NOMO-1 treated with DMSO at 0.1 percent for 48 hours (cell line): ENCODE results near the gene PGM5.

Experiments
- DNase-seq: peaks from one replicate; lab custom pipeline; 2025; ENCODE audit not compliant: unreplicated experiment; lab: John Stamatoyannopoulos, UW

Gene PGM5

DNA sequence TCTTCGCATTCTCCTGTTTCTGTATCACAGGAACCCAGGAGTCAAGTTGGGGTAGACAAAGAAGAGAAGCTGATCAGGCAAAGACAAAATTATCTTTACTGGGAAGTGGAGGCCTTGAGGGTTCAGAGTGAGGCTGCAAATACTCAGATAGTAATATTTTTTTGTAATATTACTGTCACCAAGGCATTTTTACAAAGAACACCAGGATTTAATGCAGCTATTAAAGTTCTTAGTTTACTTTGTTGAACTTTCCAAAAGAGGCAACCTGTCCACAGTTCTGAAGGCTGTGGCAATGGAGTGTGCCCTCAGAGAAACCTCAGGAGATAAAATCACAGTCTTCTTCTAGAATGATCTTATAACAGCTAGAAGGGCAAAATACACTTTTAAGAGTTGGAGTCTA is 74.9 kb downstream of the PGM5 start:
- no peak for DNase-seq

DNA sequence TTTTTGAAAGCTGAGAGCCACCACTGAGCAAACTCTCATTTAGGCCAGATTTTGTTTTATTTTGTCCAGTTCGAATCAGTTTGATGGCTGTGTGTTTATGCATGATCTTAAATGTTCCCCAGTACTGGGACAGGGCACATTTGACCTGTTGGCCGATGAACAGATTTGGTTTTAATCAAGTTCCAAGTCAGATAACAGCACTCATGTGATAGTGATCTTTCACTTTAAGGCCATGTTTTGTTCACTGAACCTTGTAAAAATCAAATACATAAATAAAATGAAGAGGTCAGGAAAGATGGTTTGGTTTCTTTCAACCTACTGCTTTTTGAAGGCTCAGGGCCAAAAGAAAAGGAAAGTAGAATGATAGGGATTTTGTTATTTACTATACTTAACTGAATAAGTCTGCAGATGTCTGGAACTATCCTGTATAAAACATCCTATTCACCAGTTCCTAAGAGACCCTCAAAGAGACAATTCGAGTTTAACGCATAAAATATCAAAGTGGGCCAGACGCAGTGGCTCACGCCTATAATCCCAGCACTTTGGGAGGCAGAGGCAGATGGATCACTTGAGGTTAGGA is 77.2 kb downstream of the PGM5 start:
- DNase-seq = no peak

DNA sequence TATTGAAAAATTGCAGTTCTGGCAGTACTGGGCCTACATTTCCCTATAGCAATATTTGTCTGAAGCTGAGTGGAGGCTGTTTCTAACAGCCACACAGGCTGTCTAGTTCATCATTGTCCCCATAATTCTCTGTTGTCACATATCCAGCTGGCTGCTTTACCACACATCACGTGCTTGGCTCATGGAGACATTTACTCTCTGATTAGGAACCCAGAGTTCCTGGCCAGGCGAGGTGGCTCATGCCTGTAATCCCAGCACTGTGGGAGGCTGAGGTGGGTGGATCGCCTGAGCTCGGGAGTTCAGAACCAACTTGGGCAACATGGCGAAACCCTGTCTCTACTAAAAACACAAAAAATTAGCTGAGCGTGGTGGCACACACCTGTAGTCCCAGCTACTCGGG is 81.4 kb downstream of the PGM5 start:
- no peak for DNase-seq

DNA sequence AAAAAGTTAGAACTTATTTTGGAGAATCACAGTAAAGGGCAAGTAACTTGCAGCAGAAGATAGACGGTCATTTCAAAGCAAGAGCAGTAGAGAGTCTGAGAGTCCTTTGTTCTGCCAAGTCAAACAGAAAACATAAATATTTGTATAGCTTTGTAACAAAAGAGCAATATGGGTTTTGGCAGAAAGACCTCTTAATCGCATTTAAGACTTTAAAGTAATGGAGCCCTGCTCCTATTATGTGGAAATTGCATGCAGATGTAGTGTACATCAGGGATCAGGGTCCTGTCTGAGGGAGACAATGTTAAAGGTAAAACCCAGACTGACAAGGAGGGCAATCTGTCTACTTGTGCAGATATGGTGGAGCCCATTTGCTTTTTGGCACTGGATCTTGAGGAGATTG is 87.2 kb downstream of the PGM5 start:
- no peak for DNase-seq

DNA sequence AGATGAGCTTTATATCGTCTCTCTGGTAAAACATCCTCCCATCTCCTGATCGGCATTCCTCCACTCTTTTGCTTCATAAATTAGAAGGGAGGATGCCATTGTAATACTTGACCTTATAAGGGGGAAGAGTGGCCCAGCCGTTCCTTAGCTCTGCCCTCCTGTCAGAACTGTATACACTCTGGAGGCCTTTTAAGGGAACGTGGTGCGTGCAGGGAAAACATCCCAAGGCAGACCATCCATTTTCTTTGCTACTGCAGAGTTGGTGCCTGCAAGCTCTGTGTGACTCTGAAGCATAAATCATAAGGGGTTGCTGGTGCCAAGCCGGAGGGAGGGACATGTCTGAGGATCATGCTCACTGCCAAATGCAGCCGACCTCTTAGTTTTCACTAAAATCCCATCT is 90.4 kb downstream of the PGM5 start:
- no peak for DNase-seq

DNA sequence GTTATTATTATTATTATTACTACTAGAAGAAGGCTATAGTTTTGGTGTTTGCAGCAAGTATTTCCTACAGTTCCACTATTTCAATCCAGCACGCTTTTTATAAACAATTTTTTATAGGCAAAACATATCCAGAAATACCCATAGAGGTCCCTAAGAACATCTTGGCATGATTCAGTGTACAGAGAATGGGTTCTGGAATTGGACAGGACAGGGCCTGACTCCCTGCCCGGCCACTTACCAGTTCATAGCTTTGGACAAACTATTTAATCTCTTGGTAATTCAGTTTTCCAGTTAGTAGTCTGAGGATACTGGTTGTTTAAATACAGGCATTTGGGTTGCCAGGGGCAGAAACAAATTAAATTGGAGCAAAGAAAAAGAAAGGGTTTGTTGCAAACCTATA is 91.2 kb downstream of the PGM5 start:
- DNase-seq = no peak

DNA sequence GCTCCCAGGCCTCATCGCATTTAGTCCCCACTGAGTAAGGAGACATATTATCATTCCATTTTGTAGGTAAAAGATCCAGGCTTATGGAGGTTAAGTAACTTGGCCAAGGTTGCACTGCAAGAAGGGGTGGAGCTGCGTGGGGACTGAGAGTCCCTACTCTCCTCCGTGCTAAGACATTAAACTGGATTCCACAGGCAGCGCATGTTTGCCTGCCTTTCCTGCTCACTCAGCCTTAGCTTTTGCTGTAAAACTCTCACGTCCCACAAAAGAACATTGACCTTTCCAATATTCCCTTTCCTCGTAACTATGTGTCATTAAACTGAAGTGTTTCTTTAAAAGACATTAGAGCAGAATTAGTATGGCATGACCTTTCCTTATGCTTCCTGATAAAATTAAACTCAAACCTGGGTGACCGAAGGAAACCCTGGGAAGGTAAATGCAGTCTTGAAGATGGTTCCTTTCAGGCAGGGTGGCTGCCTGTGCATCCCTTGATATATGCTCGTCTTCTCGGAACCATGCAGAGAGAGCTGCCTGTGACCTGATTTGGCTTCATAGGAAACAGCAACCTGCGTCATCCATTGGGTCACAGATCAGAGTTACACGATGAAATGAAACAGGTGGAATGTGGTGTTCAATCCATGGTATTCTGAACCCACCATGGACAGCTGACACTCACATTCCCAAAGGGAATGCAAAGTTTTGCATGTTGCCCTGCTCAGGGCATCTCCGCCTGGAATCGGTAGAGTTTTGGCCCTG is 98.3 kb downstream of the PGM5 start:
- DNase-seq = no peak

DNA sequence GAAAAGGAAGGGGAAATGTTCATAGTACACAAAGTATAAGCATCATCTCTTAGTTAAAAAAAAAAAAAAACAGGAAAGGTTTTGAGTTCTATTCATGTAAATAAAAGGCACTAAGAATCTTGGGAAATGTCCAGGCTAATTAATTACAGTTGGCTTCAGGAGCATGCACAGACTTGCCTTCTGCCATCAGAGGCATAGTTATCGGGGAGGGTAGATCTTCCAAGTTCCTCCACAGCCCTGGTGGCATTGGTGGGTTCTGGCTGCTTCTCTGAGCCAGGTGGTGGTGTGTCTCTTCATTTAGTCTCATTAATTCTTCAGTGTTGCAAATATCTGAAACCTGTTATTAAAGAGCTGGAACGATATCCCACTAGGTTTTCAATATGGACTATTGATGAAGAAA is 99.0 kb downstream of the PGM5 start:
- DNase-seq = no peak

DNA sequence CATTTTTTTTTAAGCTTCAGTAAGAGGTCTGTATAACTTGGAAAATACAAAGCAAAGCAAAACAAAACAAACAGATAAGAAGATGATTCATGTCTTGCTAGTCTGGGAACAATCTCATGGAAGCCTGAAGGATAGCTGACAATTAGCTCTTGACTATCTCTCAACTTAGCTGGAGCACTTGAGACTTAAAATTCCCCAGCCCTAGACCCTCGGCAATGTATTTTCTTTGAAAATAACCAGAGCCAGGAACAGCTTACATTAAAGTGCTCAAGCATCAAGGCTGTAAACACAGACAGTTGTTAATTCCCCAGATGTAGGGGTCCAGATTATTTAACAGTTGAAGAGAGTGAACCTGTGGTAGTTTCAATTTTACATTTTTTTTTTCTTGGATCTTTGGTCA is 101.4 kb downstream of the PGM5 start:
- no peak for DNase-seq

DNA sequence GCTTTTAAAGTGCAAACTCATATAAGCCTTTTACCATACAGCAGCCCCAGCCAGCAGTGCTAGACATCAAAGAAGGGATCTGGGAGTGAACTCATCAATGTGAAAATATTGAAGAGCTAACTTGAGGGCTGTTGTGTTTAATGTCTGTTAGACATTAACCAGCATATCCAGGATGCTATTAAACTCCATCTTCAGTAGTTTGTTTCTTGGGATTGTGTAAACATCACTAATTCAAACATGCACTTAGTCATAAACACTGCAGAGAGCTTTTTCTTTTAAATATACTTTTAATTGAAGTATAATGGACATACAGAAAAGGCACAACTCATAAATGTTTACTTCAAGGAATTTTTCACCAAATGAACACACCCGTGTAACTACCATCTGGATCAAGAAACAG is 102.5 kb downstream of the PGM5 start:
- DNase-seq = no peak

DNA sequence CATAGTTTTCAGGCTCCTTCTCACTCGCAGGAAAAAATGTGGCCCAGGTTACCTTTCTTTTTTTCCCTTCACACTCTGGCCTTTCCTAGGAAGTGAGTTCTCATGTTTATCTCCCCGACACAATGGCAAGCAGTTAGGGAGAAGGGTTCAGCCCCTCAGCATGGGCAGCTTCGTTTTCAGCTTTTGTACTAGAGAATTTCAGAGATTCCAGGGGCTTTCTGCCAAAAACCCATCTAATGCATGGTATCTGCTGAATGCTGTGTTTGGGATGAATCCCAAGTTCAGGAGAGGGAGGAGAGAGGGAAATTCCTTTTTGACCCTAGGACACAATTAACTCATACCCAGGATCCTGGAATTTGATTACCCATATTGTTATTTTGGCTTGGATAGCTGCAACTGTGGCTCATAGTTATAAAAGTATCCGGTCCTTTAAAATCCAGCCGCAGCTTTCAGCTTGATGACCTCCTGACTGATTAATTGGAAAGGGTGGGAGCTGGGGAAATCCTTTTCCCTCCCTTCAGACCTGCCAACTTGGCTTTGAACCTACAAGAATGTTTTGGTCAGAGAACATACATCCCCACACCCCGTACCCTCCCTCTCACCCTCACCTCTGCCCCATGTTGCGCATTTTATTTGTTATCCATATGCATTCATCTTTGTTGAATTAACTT is 105.8 kb downstream of the PGM5 start:
- DNase-seq = no peak

DNA sequence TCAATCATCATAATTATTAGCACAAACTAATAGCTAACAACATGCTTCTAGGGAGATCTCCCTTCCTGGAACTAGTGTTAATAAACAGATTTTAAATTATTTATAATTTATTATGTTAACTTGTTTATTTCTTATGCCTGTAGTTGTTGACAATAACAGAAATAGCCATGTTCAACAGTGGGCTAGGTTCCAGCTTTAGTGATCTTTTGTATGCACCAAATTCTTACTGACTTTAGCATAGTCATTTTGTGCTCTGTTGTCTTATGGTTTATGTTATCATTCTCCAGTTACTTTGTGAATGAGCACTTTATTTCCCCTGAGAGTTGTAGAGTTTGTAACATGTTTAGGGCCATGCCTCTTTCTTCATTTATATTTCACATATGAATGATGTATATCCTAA is 113.7 kb downstream of the PGM5 start:
- no peak for DNase-seq

DNA sequence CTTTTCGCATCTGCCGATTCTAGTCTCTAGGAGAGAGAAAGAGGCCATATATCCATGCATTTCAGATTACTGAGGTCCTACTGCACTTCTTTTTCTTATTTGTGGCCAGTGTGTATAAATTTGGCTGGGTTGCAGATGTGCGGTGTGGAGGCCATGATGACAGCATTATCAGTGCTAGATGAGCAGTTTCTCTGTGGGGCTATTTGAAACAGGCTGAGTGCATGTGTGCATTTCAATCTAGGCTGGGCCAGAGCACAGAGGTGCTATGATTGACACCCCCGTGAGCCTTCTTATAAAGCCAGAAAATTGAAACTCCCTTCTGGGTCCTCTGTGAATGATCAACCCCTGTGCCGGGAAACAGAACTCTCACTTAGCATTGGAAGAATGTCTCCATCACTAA is 114.2 kb downstream of the PGM5 start:
- no peak for DNase-seq

DNA sequence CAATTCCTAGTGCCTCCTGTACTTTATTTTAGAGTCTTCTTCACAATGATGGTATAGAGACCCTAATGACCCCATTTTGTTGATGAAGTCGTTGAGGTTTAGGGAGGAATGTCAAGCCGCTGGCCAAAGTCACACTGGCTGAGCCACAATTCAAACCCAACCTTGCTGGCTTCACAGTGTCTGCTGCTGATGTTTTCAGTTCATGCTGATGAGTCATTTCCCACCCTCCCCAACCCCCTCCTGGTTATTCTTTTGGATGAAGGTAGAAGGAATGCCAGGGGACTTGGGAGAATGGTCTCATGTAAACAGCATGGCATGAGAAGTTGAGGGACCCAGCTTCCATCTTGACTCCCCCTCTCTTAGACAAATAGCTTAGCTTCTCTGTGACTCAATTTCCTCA is 115.7 kb downstream of the PGM5 start:
- DNase-seq = no peak

DNA sequence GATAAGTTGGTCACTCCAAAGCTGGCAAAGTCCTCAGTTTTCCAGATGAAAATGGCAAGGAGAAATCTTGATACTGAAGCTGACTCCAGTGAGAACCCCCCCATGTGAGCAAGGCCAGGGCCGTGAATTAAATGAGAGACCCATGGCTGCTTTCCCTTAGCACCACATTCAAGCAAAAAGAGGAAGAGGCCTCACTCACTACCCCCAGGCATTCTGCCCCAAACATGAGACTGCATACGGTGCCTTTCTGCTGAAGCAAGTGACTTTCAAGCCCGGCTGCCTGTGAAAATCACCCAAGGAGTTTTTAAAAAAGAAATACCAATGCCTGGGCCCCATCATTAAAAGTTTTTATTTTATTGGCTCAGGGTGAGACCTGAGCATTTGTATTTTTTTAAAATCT is 117.4 kb downstream of the PGM5 start:
- no peak for DNase-seq

DNA sequence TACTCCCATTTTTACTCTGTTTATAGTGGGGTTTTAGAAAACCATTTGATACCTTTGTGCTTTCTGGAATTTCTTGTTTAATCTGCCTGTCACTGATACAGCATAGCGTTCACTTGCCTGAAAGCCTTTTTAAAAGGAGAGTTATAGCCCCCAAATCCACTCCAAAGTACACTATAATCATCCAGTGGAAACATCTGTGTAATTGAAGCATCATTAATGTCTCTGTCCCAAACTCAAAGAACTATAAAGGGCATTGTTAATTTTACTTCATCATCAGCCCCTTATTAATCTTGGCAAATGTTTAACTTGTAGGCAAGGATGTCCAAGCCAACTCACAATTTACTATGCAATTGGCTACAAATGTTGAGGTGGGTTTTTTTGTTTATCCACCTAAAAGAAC is 120.0 kb downstream of the PGM5 start:
- no peak for DNase-seq

DNA sequence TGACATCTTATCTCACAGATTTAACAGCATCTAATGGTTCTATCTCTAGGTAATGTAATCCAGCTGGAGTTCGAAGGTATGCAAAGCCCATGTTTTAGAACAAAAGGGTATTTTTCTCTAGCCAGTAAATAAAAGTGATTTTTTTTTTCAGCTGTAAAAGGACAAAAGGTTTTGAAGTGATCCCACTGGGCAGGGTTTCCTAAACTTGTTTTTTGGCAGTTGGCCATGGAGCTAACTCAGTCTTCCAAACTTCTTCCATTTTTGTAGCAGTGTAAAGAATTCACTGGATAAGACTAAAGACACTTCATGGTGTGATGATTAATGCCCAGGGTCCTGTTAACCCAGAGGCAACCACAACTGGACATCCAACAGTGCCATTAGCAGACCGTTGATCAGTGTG is 120.4 kb downstream of the PGM5 start:
- no peak for DNase-seq

DNA sequence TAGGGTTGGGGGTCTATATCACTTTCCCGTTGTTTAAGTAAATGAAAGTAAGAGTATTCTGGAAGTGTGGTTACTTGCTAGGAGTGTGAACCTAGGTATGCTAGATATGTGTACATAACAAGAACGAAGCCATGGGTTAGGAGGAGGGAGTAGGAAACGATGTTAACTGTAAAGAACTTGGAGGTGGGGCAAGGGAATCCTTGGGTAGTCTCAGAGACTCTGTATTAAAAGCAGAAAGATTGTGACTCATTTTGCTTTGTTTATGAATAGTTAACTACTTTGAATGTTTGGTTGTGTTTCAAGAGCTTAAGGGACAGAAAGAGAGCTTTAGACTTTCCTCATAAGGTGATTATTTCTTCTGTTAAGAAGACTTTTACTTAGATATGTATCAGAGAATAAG is 124.4 kb downstream of the PGM5 start:
- no peak for DNase-seq

DNA sequence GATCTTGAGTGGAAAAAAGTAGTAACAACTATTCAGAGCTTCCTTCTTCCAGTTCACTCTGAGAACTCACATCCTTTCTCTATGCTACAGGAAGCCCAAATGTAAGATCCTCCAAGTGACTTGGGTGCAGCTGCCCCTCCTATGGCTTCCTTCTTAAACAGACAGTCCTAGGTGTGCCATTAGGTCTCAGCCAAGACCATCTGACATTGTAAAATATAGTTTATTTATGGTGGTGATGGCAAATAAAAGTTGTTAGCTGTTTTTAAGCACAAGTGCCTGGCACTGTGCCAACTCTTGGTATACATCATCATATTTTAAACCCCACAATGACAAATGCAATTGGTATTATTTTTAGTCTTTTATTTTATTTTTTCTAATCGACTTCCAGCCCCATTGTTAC is 126.1 kb downstream of the PGM5 start:
- DNase-seq = no peak

DNA sequence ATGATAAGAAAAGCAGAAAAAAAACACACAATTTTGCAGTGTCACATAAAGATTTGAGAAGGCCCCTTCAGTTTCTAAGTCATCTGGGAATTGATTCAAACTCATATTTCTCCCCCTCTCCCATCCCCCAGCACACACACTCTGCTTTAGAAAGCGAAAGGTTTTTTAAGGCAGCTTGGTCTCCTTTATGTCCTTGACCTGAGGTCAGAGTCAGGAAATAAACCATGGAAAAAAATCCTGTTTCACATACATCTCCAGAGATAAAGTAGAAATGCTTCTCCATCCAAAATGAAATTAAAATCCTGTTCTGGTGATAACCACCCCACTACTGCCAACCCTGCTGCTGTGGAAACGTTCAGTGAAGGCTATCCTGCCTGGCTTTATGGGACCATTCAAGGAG is 131.7 kb downstream of the PGM5 start:
- DNase-seq = no peak

DNA sequence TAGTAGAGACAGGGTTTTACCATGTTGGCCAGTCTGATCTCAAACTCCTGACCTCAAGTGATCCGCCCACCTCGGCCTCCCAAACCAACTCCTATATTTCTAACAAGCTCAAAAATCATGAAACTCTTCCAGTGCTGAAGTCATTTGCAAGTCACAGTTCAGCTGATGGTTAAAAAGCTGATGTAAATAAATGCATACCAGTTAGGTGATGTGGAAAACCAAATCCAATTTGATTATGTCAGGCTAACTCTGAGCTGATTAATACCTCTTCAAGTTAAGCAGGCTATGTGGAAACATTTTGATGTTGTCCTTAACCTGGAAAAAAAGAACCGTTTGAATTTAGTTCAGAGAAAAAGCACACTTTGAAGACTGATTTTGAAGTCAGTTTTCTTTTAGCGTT is 133.2 kb downstream of the PGM5 start:
- DNase-seq = no peak

DNA sequence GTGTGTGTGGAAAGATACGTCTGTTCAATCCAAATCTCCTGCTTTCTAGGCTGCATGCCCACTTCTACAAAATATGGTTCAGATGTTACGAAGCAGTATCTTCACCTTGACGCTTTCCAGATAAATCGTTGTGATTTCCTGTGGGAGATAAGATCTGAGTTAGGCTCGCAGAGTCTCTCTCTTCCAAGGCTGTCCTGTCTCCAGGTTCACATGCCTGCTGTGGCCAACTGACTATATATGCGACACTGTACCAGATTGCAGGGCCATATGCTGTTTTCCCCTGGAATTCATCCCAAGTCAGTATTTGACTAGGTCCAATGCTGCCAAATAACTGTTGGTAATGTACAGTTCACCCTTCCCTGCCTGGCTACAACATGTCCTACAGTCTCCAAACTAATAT is 136.4 kb downstream of the PGM5 start:
- no peak for DNase-seq

DNA sequence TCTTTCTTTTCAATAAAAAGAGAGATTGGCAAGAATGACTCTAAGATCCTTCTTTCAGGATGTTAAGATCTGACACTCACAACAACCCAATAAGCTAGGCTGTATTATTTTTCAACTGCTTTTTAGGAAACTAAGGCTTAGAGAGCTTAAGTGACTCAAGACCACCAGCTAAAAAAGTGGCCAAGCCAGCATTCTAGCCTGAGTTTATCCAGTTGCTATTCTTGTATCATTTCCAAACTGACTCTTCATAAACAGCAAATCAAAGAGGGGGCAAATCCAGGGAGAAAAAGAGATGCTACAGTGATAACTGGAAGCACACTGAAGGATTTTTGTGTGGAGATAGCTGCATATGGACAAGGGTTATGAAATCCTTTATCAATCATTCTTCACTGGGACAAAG is 137.1 kb downstream of the PGM5 start:
- DNase-seq = no peak
